HG03103 (cell line): Measurements from ENCODE around the gene PMEL.
A peak's percentile ranks its signal among the peaks of the same experiment; 100 is the strongest.
"Not testable (repeated sequence)": the region's sequence is repeated elsewhere in the genome, so short reads cannot be mapped to it uniquely, and the experiment has no call there.

Experiments
- ATAC-seq: cut with Tn5 transposase; IDR thresholded peaks from one replicate; pipeline ENCODE4 v1.9.1; 2021; ENCODE audit warnings: low read depth; ENCODE audit not compliant: unreplicated experiment

Gene PMEL

DNA sequence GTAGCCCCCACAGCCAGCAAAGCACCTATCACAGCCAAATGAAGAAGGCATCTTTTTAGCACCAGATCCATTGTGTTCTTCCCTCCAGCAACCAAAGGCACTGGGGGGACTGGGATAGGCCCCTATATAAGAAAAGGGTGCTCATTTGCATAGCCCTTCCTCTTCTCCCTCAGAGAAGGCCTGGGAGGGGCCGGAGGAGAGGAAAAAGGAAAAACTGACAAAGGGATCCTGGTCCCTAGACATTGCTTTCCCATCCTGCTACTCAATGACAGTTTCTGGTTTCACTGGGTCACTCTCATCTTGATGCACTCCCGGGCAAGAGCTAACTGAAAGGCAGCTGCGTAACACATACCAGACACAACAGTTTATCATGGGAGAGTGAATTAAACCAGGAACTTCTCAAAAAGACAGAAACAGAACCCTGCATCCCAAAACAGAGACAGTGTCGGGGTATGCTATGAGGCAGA is at the start of gene PMEL:
TSS of gene PMEL (minus strand) at position 102 of the 467 bp plus-strand sequence. CDS start at position 71, 31 bp downstream.
- no peak for ATAC-seq

DNA sequence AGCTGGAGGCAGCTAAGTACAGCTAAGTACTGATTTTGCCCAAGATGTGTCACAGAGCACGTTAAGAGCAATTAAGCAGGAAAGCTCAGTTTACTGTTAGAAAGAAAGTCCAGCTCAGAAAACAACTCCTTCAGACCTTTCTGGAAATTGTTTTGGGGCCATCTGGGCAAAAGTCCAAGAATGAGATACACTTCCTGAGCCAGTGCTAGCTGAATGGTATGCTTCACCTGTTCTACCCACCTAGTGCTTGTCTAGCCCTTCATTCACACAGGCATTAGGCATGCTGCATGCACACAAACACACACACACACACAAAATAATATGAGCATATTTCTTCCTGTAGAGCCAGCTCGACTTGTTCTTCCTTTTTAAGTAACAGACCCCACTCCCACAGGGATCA is 48.4 kb upstream of the PMEL start:
- no peak for ATAC-seq

- ATAC-seq = no peak
Measured at GRCh38 chr12:56013482-56013881, 47.6 kb upstream of the PMEL start.

DNA sequence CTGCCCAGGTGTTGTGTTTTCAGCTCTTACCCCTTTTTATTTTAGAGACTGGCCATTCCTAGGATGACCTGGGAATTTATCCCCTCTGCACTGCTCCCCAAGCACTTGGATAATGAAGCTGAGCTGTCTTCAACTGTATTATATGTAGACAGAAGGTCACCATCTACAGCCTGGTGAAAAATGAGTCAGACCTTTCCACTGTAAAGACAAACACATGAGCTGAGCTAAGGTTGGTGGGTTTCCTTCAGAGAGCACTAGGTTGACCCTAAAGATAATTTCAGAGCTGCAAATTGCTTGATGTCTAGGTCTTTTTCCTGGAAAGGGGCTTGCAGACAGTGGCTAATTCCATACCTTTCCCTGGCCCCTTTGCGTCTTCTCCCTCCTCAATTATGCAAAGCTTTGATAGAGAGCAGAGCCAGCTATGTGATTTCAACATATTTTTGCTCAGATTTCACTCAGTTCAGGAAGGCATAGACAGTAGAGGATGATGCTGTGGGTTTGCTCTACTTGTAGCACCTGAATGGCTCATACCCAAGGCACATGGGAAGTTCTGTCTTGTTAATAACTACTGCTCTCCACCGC is 45.8 kb upstream of the PMEL start:
- no peak for ATAC-seq

- ATAC-seq = no peak
Measured at GRCh38 chr12:56010111-56010570, 44.3 kb upstream of the PMEL start.

DNA sequence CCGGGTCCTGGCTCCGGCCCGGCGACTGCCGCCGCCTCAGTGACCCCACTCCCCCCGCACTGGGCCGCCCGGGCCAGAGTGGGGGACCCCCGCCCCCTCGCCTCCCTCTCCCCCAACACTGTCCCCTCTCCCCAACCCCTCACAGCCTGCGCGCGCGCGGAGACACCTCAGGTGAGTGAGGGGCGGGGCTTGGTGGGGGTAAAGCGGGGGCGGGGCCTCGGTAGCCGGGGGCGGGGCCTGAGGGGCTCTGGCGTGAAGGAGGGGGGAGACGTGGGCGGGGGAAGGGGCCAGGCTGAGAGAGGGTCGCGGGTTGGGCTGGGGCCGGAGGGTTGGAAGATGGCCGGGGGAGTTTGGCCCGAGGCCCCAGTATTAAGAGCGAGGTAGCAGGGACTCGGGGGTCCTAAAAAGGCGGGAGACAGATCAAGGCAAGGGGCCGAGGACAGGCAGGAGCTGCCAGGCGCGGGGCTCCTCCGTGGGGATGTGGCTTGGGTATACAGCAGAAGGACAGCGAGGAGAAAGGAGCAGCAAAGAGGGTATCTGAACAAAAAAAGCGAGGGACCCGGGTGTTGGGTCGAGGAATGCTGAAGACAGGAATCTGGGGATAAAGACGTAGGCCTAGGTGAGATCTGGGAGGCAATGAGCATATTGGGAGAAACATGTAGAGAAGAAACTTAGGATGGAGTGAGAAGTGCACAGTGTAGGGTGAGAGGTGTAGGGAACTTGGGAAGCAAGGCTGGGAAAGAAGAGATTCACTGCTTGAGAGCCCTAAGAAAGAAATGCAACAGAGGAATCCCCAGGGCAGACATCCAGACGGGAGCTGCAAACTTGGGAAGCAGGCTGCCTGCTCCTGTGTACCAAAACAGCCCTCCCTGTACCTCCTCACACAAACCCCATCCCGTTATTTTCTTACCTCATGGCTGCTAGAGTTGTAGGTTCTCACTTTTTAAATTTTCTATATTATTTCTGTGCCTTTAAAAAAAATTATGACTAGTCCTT is 42.0 kb upstream of the PMEL start:
- peak; percentile 25 for ATAC-seq

DNA sequence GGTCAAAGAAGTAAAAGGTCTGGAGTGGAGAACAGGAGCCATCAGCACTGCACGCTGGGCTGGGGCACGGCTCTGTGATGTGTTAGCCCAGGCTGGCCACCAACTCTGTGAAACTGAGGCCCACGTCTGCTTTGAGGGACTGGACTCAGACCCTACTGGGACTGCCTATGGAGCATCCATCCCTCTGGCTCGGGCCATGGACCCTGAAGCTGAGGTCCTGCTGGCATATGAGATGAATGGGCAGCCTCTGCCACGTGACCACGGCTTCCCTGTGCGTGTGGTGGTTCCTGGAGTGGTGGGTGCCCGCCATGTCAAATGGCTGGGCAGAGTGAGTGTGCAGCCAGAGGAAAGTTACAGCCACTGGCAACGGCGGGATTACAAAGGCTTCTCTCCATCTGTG is 38.4 kb upstream of the PMEL start:
- no peak for ATAC-seq

- not testable (repeated sequence) for ATAC-seq
Measured at GRCh38 chr12:56003376-56003775, 37.5 kb upstream of the PMEL start.

DNA sequence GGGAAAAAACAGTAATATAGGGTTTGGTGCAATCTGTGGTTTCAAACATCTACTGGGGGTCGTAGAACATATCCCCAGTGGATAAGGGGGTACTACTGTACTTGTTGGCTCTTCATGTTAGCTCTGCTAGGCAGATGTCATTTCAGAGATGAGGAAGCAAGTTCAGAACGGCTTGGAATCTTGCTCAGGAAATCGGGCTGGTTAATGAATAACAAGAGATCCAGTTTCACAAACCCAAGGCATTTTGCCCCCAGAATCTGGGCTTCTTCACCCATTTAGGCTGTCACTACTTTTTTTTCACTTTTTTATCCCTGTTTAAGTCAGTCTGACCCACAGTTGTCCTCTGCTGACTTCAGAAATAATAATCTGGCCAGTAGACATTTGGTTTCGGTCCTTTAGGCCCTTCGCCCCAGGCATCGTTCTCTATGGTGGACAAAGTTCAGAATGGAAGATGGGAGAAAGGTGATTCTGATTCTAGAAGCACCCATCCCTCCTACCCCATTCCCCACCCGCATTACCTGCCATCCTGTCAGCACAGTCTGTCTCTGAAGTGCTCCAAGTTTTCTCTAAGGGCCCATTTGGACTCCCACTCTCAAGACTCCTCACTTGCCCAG is 35.8 kb upstream of the PMEL start:
- no peak for ATAC-seq

DNA sequence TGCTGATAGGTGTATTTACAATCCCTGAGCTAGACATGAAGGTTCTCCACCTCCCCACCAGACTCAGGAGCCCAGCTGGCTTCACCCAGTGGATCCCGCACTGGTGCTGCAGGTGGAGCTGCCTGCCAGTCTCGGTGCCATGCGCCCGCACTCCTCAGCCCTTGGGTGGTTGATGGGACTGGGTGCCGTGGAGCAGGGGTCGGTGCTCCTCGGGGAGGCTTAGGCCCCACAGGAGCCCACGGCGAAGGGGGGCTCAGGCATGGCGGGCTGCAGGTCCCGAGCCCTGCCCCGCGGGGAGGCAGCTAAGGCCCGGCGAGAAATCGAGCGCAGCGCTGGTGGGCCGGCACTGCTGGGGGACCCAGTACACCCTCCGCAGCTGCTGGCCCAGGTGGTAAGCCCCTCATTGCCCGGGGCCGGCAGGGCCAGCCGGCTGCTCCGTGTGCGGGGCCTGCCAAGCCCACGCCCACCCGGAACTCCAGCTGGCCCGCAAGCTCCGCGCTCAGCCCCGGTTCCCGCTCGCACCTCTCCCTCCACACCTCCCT is 34.2 kb upstream of the PMEL start:
- not testable (repeated sequence) for ATAC-seq

GRCh38 chr12:55999522-55999921 is 33.7 kb upstream of the PMEL start:
- ATAC-seq = not testable (repeated sequence)

- ATAC-seq = no peak
Measured at GRCh38 chr12:55997535-55997859, 31.7 kb upstream of the PMEL start.

DNA sequence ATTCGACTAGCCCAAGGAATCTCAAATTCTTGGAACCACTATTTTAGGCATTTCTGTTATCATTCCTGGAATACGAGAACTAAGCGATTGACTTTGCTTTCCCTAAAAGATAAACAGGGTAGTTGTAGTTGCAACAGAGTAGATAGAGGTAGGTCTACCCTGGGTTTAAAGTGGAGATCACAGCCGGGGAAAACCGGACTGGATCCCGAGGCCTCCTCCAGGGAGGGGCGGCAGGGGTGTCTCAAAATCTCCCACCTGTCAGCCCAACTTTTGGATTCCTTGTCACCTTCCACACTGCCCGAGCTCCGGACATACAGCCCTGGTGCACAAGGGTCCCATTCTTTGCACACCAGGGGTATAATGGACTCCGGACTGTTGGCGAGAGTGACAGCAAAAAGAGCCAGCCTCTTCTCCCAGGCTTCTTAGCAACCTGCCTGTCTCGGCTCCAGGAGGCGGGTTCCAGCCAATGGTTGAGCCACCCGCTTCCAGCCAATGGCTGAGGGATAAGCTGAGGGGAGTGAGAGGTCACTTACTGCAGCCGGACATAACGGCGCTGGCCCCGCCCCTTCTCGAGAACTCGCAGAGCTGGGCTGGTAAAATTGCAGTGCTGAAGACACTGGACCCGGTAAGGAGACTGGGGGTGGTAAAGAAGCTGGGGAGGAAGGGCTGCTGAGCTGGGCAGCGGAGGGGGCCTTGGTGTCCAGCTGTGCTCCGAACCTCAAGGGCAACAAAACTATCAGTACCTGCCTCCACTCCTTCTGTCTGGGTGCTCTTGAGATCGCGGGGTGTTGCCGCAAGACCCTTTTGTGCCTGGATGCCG is 31.1 kb upstream of the PMEL start, which contains the start of gene SUOX:
TSS of gene SUOX (plus strand) at position 562 of the 820 bp plus-strand sequence. CDS start 4,946 bp downstream, outside the sequence.
- peak; percentile 99 for ATAC-seq

DNA sequence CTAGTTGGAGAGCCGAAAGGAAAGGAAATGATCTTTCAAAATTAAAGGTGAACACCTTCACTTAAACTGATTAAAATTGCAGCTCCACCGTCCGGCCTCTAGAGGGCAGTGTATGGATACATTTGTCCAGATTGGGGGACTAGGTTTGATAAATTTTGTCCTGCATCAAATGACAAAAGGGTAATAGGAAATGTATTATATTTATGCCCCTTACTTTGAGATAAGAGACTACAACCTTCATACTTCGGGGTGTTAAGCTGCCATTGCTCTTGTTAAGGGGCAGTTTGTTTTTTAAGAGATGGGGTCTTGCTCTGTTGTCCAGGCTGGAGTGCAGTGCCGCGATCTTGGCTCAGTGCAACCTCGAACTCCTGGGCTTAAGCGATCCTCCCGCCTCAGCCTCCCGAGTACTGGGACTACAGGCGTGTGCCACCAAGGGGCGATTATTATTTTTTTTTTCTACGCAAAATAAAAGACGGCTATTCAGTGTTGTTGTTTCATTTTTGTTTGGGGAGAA is 30.4 kb upstream of the PMEL start:
- no peak for ATAC-seq

DNA sequence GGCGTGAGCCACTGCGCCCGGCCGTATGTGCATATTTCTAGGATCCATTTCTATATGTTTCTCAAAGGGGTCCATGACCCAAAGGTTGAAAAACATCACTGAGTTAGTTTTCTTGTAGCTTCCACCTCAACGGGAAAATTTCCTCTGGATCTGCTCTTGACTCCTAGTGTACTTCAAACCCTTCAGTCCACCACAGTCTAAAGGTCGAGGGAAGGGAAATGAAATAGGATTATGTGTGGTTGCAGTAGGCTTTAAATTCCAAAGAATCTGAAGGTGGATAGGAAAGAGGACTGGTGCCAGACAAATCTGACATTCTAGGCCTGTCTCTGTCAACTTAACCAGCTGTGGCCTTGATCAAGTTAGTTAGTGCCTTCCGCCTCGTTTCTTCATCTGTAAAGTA is 29.5 kb upstream of the PMEL start:
- ATAC-seq = no peak

DNA sequence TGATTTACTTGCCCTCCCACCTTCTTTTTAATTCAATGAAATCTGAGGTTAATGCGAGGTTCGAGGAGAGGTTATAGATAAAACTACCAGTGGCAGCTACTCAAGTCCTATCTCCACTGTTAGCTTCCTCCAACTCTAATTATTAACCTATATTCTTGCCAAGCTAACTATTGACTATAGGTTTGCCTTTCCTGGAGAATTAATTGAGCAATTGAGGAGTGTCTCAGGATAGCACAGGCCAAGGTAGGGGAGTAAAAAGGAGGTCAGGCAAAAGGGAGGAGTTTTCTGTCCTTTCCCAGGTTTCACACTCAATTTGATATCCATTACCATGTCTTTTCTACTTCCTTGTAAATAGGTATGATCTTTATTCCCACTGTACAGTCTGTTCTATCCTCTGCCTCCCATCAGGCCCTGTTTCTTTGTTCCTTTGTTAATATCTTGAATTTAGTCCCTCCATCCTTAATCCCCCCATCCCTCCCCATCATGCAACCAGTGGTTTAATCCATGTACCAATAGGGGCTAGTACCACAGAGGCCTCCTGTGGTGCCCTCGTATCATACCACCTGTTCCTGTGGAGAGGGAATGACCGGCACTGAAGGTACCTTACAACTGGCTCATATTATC is 27.5 kb upstream of the PMEL start:
- no peak for ATAC-seq

DNA sequence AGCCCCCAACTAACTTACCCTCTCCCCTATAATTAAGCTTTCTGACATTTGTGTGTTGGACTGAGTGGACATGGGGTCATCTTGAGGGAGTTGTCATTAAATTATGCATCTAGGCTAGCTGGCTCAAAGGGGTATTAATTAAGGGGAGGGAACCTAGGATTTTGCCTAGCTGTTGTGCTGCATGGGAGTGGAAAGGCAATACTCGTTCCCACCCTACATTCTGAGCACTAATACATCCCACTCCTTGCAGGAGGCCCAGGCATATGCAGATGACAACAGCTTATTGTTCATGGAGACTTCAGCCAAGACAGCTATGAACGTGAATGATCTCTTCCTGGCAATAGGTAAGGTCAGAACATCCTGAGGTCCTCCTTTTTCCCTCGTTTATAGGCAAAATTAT is 25.3 kb upstream of the PMEL start:
- ATAC-seq = no peak

- ATAC-seq = not testable (repeated sequence)
Measured at GRCh38 chr12:55985976-55986375, 20.1 kb upstream of the PMEL start.

DNA sequence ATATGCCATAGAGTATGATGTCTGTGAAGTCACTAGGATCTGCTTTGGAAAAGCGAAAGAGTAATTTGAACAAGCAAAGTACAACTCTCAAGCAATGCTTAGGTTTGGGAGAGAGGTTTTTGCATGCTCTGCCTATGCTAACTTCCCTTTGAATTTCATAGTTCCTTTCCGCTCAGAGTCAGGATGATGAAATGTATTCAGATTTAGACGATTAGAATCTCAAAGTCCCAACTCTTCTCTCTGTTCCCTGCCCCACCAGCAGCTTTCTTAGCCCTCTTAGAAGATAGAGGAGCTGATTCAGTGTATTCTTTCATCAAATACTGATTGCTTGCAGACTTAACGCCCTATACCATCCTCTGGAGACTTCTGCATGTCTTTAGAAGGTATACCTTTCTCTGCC is 19.5 kb upstream of the PMEL start:
- no peak for ATAC-seq
